HG02678 (cell line): ENCODE results near the gene SLC25A19.

ENCODE experiments used
- ATAC-seq: cut with Tn5 transposase; IDR thresholded peaks from one replicate; pipeline ENCODE4 v1.9.1; 2021; ENCODE audit warnings: mild to moderate bottlenecking, moderate library complexity; ENCODE audit not compliant: unreplicated experiment

Gene SLC25A19

GRCh38 chr17:75244133-75244866, 44.9 kb downstream of the SLC25A19 start:
- no peak for ATAC-seq

- ATAC-seq = no peak
Observed at GRCh38 chr17:75242461-75243042, 46.7 kb downstream of the SLC25A19 start.

- ATAC-seq = no peak
Observed at GRCh38 chr17:75241996-75242460, 47.2 kb downstream of the SLC25A19 start.

- ATAC-seq = no peak
Observed at GRCh38 chr17:75241502-75241901, 47.7 kb downstream of the SLC25A19 start.

- no peak for ATAC-seq
Observed at GRCh38 chr17:75241143-75241430, 48.1 kb downstream of the SLC25A19 start.

- no peak for ATAC-seq
Observed at GRCh38 chr17:75240394-75241142, 48.7 kb downstream of the SLC25A19 start.

- ATAC-seq = no peak
Observed at GRCh38 chr17:75239778-75240393, 49.3 kb downstream of the SLC25A19 start.

- ATAC-seq = no peak
Observed at GRCh38 chr17:75239214-75239613, 50.0 kb downstream of the SLC25A19 start.

GRCh38 chr17:75238684-75239191, 50.5 kb downstream of the SLC25A19 start:
- no peak for ATAC-seq

- no peak for ATAC-seq
Observed at GRCh38 chr17:75238020-75238580, 51.1 kb downstream of the SLC25A19 start.

GRCh38 chr17:75237100-75238014, 51.9 kb downstream of the SLC25A19 start:
- no peak for ATAC-seq

- no peak for ATAC-seq
Observed at GRCh38 chr17:75232786-75233185, 56.4 kb downstream of the SLC25A19 start.

- ATAC-seq = no peak
Observed at GRCh38 chr17:75231741-75232464, 57.3 kb downstream of the SLC25A19 start.

- ATAC-seq = no peak
Observed at GRCh38 chr17:75231071-75231470, 58.2 kb downstream of the SLC25A19 start.

GRCh38 chr17:75228847-75229246, 60.4 kb downstream of the SLC25A19 start:
- ATAC-seq = no peak

- ATAC-seq = no peak
Observed at GRCh38 chr17:75228305-75228704, 60.9 kb downstream of the SLC25A19 start.

GRCh38 chr17:75227729-75228128, 61.5 kb downstream of the SLC25A19 start:
- ATAC-seq = no peak

GRCh38 chr17:75225016-75225415, 64.2 kb downstream of the SLC25A19 start:
- no peak for ATAC-seq
